ENCODE measurements around the gene GBF1. TPM values are rescaled to one million over a fixed set of nuclear protein-coding genes. Genes with fewer than 3 reads are reported as not detected.
"Not testable (repeated sequence)": the region's sequence is repeated elsewhere in the genome, so short reads cannot be mapped to it uniquely, and the experiment has no call there.

GBF1 gene
- total and polyA plus RNA-seq, 4 donors: 6.0 to 27.2 (median 15.2) TPM

GRCh38 chr10:102299873-102300272 lies 54.5 kb downstream of the GBF1 start:
- H3K27me3 ChIP-seq (ENCODE audit: control insufficient read depth in 4 of 4, insufficient read depth in 4 of 4, low read length in 3 of 4): no peaks in the 10 kb centered on the region
- H3K4me1 ChIP-seq (ENCODE audit: control insufficient read depth in 4 of 4, insufficient read depth in 4 of 4, low read length in 3 of 4): peaks cover 0 to 2% (median under 1%) of the 10 kb centered on the region in 4 donors
- TF ChIP-seq JUND (IDR thresholded peaks at IDR 0.05) (no peak), TAF1 (conservative IDR thresholded peaks at IDR 0.05) (no peak), RXRA (IDR thresholded peaks at IDR 0.05) (no peak), NR2F2 (IDR thresholded peaks at IDR 0.05) (no peak), EGR1 (IDR thresholded peaks at IDR 0.05; ENCODE audit: low read depth in 2 of 2) (no peak), FOXA1 (IDR thresholded peaks at IDR 0.05) (no peak), GABPA (IDR thresholded peaks at IDR 0.05 in 1 of 2, conservative IDR thresholded peaks at IDR 0.05 in 1 of 2) (no peak), YY1 (IDR thresholded peaks at IDR 0.05) (no peak), FOXA2 (IDR thresholded peaks at IDR 0.05) (no peak), REST (IDR thresholded peaks at IDR 0.05) (no peak), HNF4A (conservative IDR thresholded peaks at IDR 0.05) (no peak)
- no peak overlapping the region for H3K9ac ChIP-seq (ENCODE audit: low read depth in 1 of 2, low read length in 2 of 2)
- H3K9me3 ChIP-seq (ENCODE audit: control insufficient read depth in 4 of 4, low read length in 3 of 4): no peaks in the 10 kb centered on the region
- DNase-seq (ENCODE audit: low spot score): no peak
- peaks cover 0 to 2% (median 0%) of the 10 kb centered on the region in 4 donors for H3K36me3 ChIP-seq (ENCODE audit: control insufficient read depth in 4 of 4, insufficient read depth in 3 of 4, low read depth in 1 of 4, low read length in 3 of 4)
- no peak overlapping the region for H3K4me3 ChIP-seq (ENCODE audit: low read depth in 1 of 3, low read length in 3 of 3)
- H3K27ac ChIP-seq (ENCODE audit: low read depth in 1 of 2, low read length in 2 of 2): no peak overlapping the region

- Histone ChIP-seq H3K4me3 (ENCODE audit: low read depth in 1 of 3, low read length in 3 of 3) (no peak overlapping the region), H3K27ac (ENCODE audit: low read depth in 1 of 2, low read length in 2 of 2) (no peak overlapping the region), H3K9ac (ENCODE audit: low read depth in 1 of 2, low read length in 2 of 2) (no peak overlapping the region)
These were observed 55.0 kb downstream of the GBF1 start for GRCh38 chr10:102300278-102300843.

GRCh38 chr10:102300912-102301311 lies 55.6 kb downstream of the GBF1 start:
- DNase-seq (ENCODE audit: low spot score); H3K9ac ChIP-seq (ENCODE audit: low read depth in 1 of 2, low read length in 2 of 2); H3K27ac ChIP-seq (ENCODE audit: low read depth in 1 of 2, low read length in 2 of 2); H3K9me3 ChIP-seq (ENCODE audit: control insufficient read depth in 4 of 4, low read length in 3 of 4); H3K4me3 ChIP-seq (ENCODE audit: low read depth in 1 of 3, low read length in 3 of 3); H3K27me3 ChIP-seq (ENCODE audit: control insufficient read depth in 4 of 4, insufficient read depth in 4 of 4, low read length in 3 of 4); H3K4me1 ChIP-seq (ENCODE audit: control insufficient read depth in 4 of 4, insufficient read depth in 4 of 4, low read length in 3 of 4); H3K36me3 ChIP-seq (ENCODE audit: control insufficient read depth in 4 of 4, insufficient read depth in 3 of 4, low read depth in 1 of 4, low read length in 3 of 4): not testable (repeated sequence)
- 85% methylated on average over 2 of the region's 3 CpGs for WGBS

More at GRCh38 chr10:102300278-102300843, 55.0 kb downstream of the GBF1 start:
- 84% methylated on average over 4 of the region's 4 CpGs for WGBS
- no peak for DNase-seq (ENCODE audit: low spot score)
- Histone ChIP-seq H3K36me3 (ENCODE audit: control insufficient read depth in 4 of 4, insufficient read depth in 3 of 4, low read depth in 1 of 4, low read length in 3 of 4) (peaks cover 0 to 2% (median 0%) of the 10 kb centered on the region in 4 donors), H3K9me3 (ENCODE audit: control insufficient read depth in 4 of 4, low read length in 3 of 4) (no peaks in the 10 kb centered on the region), H3K27me3 (ENCODE audit: control insufficient read depth in 4 of 4, insufficient read depth in 4 of 4, low read length in 3 of 4) (no peaks in the 10 kb centered on the region), H3K4me1 (ENCODE audit: control insufficient read depth in 4 of 4, insufficient read depth in 4 of 4, low read length in 3 of 4) (peaks cover 0 to 2% (median under 1%) of the 10 kb centered on the region in 4 donors)
- TF ChIP-seq TAF1 (conservative IDR thresholded peaks at IDR 0.05) (no peak), GABPA (IDR thresholded peaks at IDR 0.05 in 1 of 2, conservative IDR thresholded peaks at IDR 0.05 in 1 of 2) (no peak)

- not testable (repeated sequence) for H3K9me3 ChIP-seq (ENCODE audit: control insufficient read depth in 4 of 4, low read length in 3 of 4); H3K4me1 ChIP-seq (ENCODE audit: control insufficient read depth in 4 of 4, insufficient read depth in 4 of 4, low read length in 3 of 4); H3K9ac ChIP-seq (ENCODE audit: low read depth in 1 of 2, low read length in 2 of 2); H3K27ac ChIP-seq (ENCODE audit: low read depth in 1 of 2, low read length in 2 of 2); H3K27me3 ChIP-seq (ENCODE audit: control insufficient read depth in 4 of 4, insufficient read depth in 4 of 4, low read length in 3 of 4); DNase-seq (ENCODE audit: low spot score); H3K36me3 ChIP-seq (ENCODE audit: control insufficient read depth in 4 of 4, insufficient read depth in 3 of 4, low read depth in 1 of 4, low read length in 3 of 4); H3K4me3 ChIP-seq (ENCODE audit: low read depth in 1 of 3, low read length in 3 of 3)
- 97% methylated on average over 17 of the region's 25 CpGs for WGBS
These were observed 56.0 kb downstream of the GBF1 start for GRCh38 chr10:102301332-102301731.
